ENCODE data around the gene AUTS2. TPM values are rescaled to one million over a fixed set of nuclear protein-coding genes. Genes with fewer than 3 reads are reported as not detected.

The AUTS2 gene
- polyA plus RNA-seq, 3 donors: 3.1 to 8.3 (median 7.9) TPM

GRCh38 chr7:70032649-70033048 lies 434.4 kb downstream of the AUTS2 start:
- H3K27ac ChIP-seq (ENCODE audit: low read depth, low read length): no peak overlapping the region

GRCh38 chr7:70033226-70033625 lies 435.0 kb downstream of the AUTS2 start:
- no peak overlapping the region for H3K27ac ChIP-seq (ENCODE audit: low read depth, low read length)

- no peak overlapping the region for H3K27ac ChIP-seq (ENCODE audit: low read depth, low read length)
Measured at GRCh38 chr7:70034999-70035398, 436.7 kb downstream of the AUTS2 start.

- no peak overlapping the region for H3K27ac ChIP-seq (ENCODE audit: low read depth, low read length)
- WGBS, 3 donors: 49 to 76% (median 54%) methylated on average over 4 of the region's 4 CpGs
Measured at GRCh38 chr7:70035519-70035918, 437.2 kb downstream of the AUTS2 start.

GRCh38 chr7:70035955-70036354 lies 437.7 kb downstream of the AUTS2 start:
- H3K27ac ChIP-seq (ENCODE audit: low read depth, low read length): no peak overlapping the region
- 94 to 97% (median 96%) methylated on average over 6 of the region's 6 CpGs for WGBS, 3 donors

GRCh38 chr7:70036695-70037094 lies 438.4 kb downstream of the AUTS2 start:
- no peak overlapping the region for H3K27ac ChIP-seq (ENCODE audit: low read depth, low read length)
- WGBS, 3 donors: 67 to 90% (median 82%) methylated on average over 1 of the region's 1 CpG

- no peak overlapping the region for H3K27ac ChIP-seq (ENCODE audit: low read depth, low read length)
- 86 to 90% (median 87%) methylated on average over 3 of the region's 3 CpGs for WGBS, 3 donors
Measured at GRCh38 chr7:70037171-70037933, 439.1 kb downstream of the AUTS2 start.

GRCh38 chr7:70040051-70040450 lies 441.8 kb downstream of the AUTS2 start:
- H3K27ac ChIP-seq (ENCODE audit: low read depth, low read length): no peak overlapping the region
- WGBS, 3 donors: 92 to 97% (median 95%) methylated on average over 3 of the region's 3 CpGs

GRCh38 chr7:70040970-70041766 lies 442.9 kb downstream of the AUTS2 start:
- H3K27ac ChIP-seq (ENCODE audit: low read depth, low read length): no peak overlapping the region

GRCh38 chr7:70042533-70042932 lies 444.3 kb downstream of the AUTS2 start:
- no peak overlapping the region for H3K27ac ChIP-seq (ENCODE audit: low read depth, low read length)
- WGBS, 3 donors: 21 to 36% (median 33%) methylated on average over 3 of the region's 3 CpGs

- no peak overlapping the region for H3K27ac ChIP-seq (ENCODE audit: low read depth, low read length)
- WGBS, 3 donors: 36 to 66% (median 44%) methylated on average over 3 of the region's 3 CpGs
Measured at GRCh38 chr7:70043015-70043538, 444.8 kb downstream of the AUTS2 start.

GRCh38 chr7:70044064-70044463 lies 445.8 kb downstream of the AUTS2 start:
- H3K27ac ChIP-seq (ENCODE audit: low read depth, low read length): no peak overlapping the region
- 81 to 100% (median 84%) methylated on average over 1 of the region's 1 CpG for WGBS, 3 donors

- whole genome bisulfite sequencing, 3 donors: 80 to 95% (median 93%) methylated on average over 4 of the region's 4 CpGs
- no peak overlapping the region for H3K27ac ChIP-seq (ENCODE audit: low read depth, low read length)
Measured at GRCh38 chr7:70044525-70044924, 446.2 kb downstream of the AUTS2 start.

- WGBS, 3 donors: 95 to 99% (median 97%) methylated on average over 3 of the region's 3 CpGs
- H3K27ac ChIP-seq (ENCODE audit: low read depth, low read length): no peak overlapping the region
Measured at GRCh38 chr7:70044981-70045380, 446.7 kb downstream of the AUTS2 start.

- H3K27ac ChIP-seq (ENCODE audit: low read depth, low read length): no peak overlapping the region
- WGBS, 3 donors: 86 to 93% (median 92%) methylated on average over 1 of the region's 1 CpG
Measured at GRCh38 chr7:70047384-70047783, 449.1 kb downstream of the AUTS2 start.

GRCh38 chr7:70047891-70048448 lies 449.7 kb downstream of the AUTS2 start:
- 67 to 74% (median 74%) methylated on average over 3 of the region's 3 CpGs for WGBS, 3 donors
- H3K27ac ChIP-seq (ENCODE audit: low read depth, low read length): no peak overlapping the region

GRCh38 chr7:70051726-70052125 lies 453.5 kb downstream of the AUTS2 start:
- WGBS, 3 donors: 88 to 98% (median 93%) methylated on average over 1 of the region's 1 CpG
- H3K27ac ChIP-seq (ENCODE audit: low read depth, low read length): no peak overlapping the region

GRCh38 chr7:70052691-70053090 lies 454.4 kb downstream of the AUTS2 start:
- H3K27ac ChIP-seq (ENCODE audit: low read depth, low read length): no peak overlapping the region

- 91 to 94% (median 94%) methylated on average over 2 of the region's 2 CpGs for WGBS, 3 donors
- H3K27ac ChIP-seq (ENCODE audit: low read depth, low read length): no peak overlapping the region
Measured at GRCh38 chr7:70053421-70053820, 455.1 kb downstream of the AUTS2 start.
